ENCODE data around the gene RFX1.
A peak's percentile ranks its signal among the peaks of the same experiment; 100 is the strongest.
"Not testable (repeated sequence)": the region's sequence is repeated elsewhere in the genome, so short reads cannot be mapped to it uniquely, and the experiment has no call there.

Gene RFX1

GRCh38 chr19:14039181-14039580 lies 33.1 kb upstream of the RFX1 start:
- no peak for DNase-seq (ENCODE audit: low spot score)
- TF ChIP-seq CTCF (IDR thresholded peaks at IDR 0.05; ENCODE audit: borderline replicate concordance, control extremely low read depth, extremely low read depth, insufficient read depth, missing control alignments) = no peak
- in situ Hi-C loops (cut with MboI; ENCODE audit: low sequenced_read_pairs, unreplicated experiment) = no loop called here

GRCh38 chr19:14035706-14036105 lies 29.6 kb upstream of the RFX1 start:
- in situ Hi-C loops (cut with MboI; ENCODE audit: low sequenced_read_pairs, unreplicated experiment) = no loop called here
- DNase-seq (ENCODE audit: low spot score) = no peak
- no peak for TF ChIP-seq CTCF (IDR thresholded peaks at IDR 0.05; ENCODE audit: borderline replicate concordance, control extremely low read depth, extremely low read depth, insufficient read depth, missing control alignments)

- in situ Hi-C loops (cut with MboI; ENCODE audit: low sequenced_read_pairs, unreplicated experiment) = not testable (repeated sequence)
- peak; percentile 1 for DNase-seq (ENCODE audit: low spot score)
Observed at GRCh38 chr19:14035159-14035558, 29.0 kb upstream of the RFX1 start.

GRCh38 chr19:14033946-14034345 lies 27.8 kb upstream of the RFX1 start:
- peak; percentile 1 for DNase-seq (ENCODE audit: low spot score)
- in situ Hi-C loops (cut with MboI; ENCODE audit: low sequenced_read_pairs, unreplicated experiment) = no loop called here

GRCh38 chr19:14031719-14032480 lies 25.8 kb upstream of the RFX1 start, which contains the start of gene IL27RA:
Gene IL27RA (plus strand): TSS chr19:14031762. CDS start chr19:14031873, 111 bp downstream.
- in situ Hi-C loops (cut with MboI; ENCODE audit: low sequenced_read_pairs, unreplicated experiment) = no loop called here

More at GRCh38 chr19:14033946-14034345, 27.8 kb upstream of the RFX1 start:
- no peak for TF ChIP-seq CTCF (IDR thresholded peaks at IDR 0.05; ENCODE audit: borderline replicate concordance, control extremely low read depth, extremely low read depth, insufficient read depth, missing control alignments)

GRCh38 chr19:14030997-14031718 lies 25.0 kb upstream of the RFX1 start:
- TF ChIP-seq CTCF (IDR thresholded peaks at IDR 0.05; ENCODE audit: borderline replicate concordance, control extremely low read depth, extremely low read depth, insufficient read depth, missing control alignments) = no peak
- DNase-seq (ENCODE audit: low spot score) = peak; percentile 31
- in situ Hi-C loops (cut with MboI; ENCODE audit: low sequenced_read_pairs, unreplicated experiment) = no loop called here

More at GRCh38 chr19:14031719-14032480, 25.8 kb upstream of the RFX1 start, which contains the start of gene IL27RA:
- DNase-seq (ENCODE audit: low spot score) = peak; percentile 86
- peak; percentile 79 for TF ChIP-seq CTCF (IDR thresholded peaks at IDR 0.05; ENCODE audit: borderline replicate concordance, control extremely low read depth, extremely low read depth, insufficient read depth, missing control alignments)

- no peak for TF ChIP-seq CTCF (IDR thresholded peaks at IDR 0.05; ENCODE audit: borderline replicate concordance, control extremely low read depth, extremely low read depth, insufficient read depth, missing control alignments)
- in situ Hi-C loops (cut with MboI; ENCODE audit: low sequenced_read_pairs, unreplicated experiment) = no loop called here
- peak; percentile 9 for DNase-seq (ENCODE audit: low spot score)
Observed at GRCh38 chr19:14028901-14029300, 22.8 kb upstream of the RFX1 start.

All from GM13976 (cell line).